ENCODE measurements around the gene HNF1A. TPM values are rescaled to one million over a fixed set of nuclear protein-coding genes. Genes with fewer than 3 reads are reported as not detected.

HNF1A gene
- total RNA-seq, 2 experiments from 2014 or later = not detected

- Mint-ChIP-seq H3K9me3 (ENCODE audit: insufficient read depth) (no peaks in the 10 kb centered on the region), H3K36me3 (ENCODE audit: low read depth) (no peaks in the 10 kb centered on the region), H3K4me1 (ENCODE audit: low read depth) (no peaks in the 10 kb centered on the region), H3K4me3 (no peak overlapping the region), H3K27me3 (ENCODE audit: low read depth) (no peaks in the 10 kb centered on the region), H3K27ac (no peak overlapping the region)
- ATAC-seq (no peak), DNase-seq (no peak)
- ChIA-PET CTCF (interaction anchor here (0.8 to 2.6 kb wide), 3 partner anchors 8 to 332 kb away, joined by 4 to 14 read pairs (median 4); no protein-coding TSS in a partner anchor), POLR2A (interaction anchor here (0.6 kb wide), 1 partner anchor 230 kb away, joined by 3 read pairs; no protein-coding TSS in a partner anchor)
Measured at GRCh38 chr12:120979862-120980696, 1.7 kb downstream of the HNF1A start.

GRCh38 chr12:120980800-120981368 is 2.5 kb downstream of the HNF1A start:
- Mint-ChIP-seq H3K4me3 (no peak overlapping the region), H3K27me3 (ENCODE audit: low read depth) (no peaks in the 10 kb centered on the region), H3K36me3 (ENCODE audit: low read depth) (no peaks in the 10 kb centered on the region), H3K27ac (no peak overlapping the region), H3K4me1 (ENCODE audit: low read depth) (no peaks in the 10 kb centered on the region), H3K9me3 (ENCODE audit: insufficient read depth) (no peaks in the 10 kb centered on the region)
- DNase-seq (no peak), ATAC-seq (no peak)
- POLR2A ChIA-PET = no interaction called here
- CTCF ChIA-PET = interaction anchor here (1.4 to 2.6 kb wide), 3 partner anchors 9 to 332 kb away, joined by 4 to 14 read pairs (median 4); no protein-coding TSS in a partner anchor

- CTCF ChIA-PET = interaction anchor here (1.4 to 2.6 kb wide), 3 partner anchors 10 to 332 kb away, joined by 4 to 14 read pairs (median 4); no protein-coding TSS in a partner anchor
- Mint-ChIP-seq H3K27ac (no peak overlapping the region), H3K36me3 (ENCODE audit: low read depth) (no peaks in the 10 kb centered on the region), H3K4me3 (no peak overlapping the region), H3K4me1 (ENCODE audit: low read depth) (no peaks in the 10 kb centered on the region), H3K27me3 (ENCODE audit: low read depth) (no peaks in the 10 kb centered on the region), H3K9me3 (ENCODE audit: insufficient read depth) (no peaks in the 10 kb centered on the region)
- DNase-seq (no peak), ATAC-seq (no peak)
- POLR2A ChIA-PET = no interaction called here
Measured at GRCh38 chr12:120981407-120981941, 3.1 kb downstream of the HNF1A start.

GRCh38 chr12:120982659-120983058 is 4.3 kb downstream of the HNF1A start:
- no peaks in the 10 kb centered on the region for H3K36me3 Mint-ChIP-seq (ENCODE audit: low read depth)
- no peak for DNase-seq
- ATAC-seq = no peak
- H3K4me3 Mint-ChIP-seq = no peak overlapping the region
- H3K27ac Mint-ChIP-seq = no peak overlapping the region
- H3K27me3 Mint-ChIP-seq (ENCODE audit: low read depth) = no peaks in the 10 kb centered on the region
- H3K9me3 Mint-ChIP-seq (ENCODE audit: insufficient read depth) = no peaks in the 10 kb centered on the region
- ChIA-PET CTCF (interaction anchor here (1.3 kb wide), 1 partner anchor 11 kb away, joined by 4 read pairs; no protein-coding TSS in a partner anchor), POLR2A (interaction anchor here (0.5 to 1.2 kb wide), 2 partner anchors 11 to 378 kb away, joined by 3 to 7 read pairs; no protein-coding TSS in a partner anchor)
- H3K4me1 Mint-ChIP-seq (ENCODE audit: low read depth) = no peaks in the 10 kb centered on the region

- Mint-ChIP-seq H3K4me1 (ENCODE audit: low read depth) (no peaks in the 10 kb centered on the region), H3K36me3 (ENCODE audit: low read depth) (no peaks in the 10 kb centered on the region), H3K27ac (no peak overlapping the region), H3K9me3 (ENCODE audit: insufficient read depth) (no peaks in the 10 kb centered on the region), H3K4me3 (no peak overlapping the region), H3K27me3 (ENCODE audit: low read depth) (no peaks in the 10 kb centered on the region)
- ChIA-PET POLR2A (no interaction called here), CTCF (interaction anchor here (1.3 kb wide), 1 partner anchor 12 kb away, joined by 4 read pairs; no protein-coding TSS in a partner anchor)
- DNase-seq (no peak), ATAC-seq (no peak)
Measured at GRCh38 chr12:120983759-120984158, 5.4 kb downstream of the HNF1A start.

GRCh38 chr12:120984351-120984898 is 6.1 kb downstream of the HNF1A start:
- ATAC-seq (no peak), DNase-seq (no peak)
- ChIA-PET CTCF (interaction anchor here (1.0 kb wide), 1 partner anchor 29 kb away, joined by 3 read pairs; no protein-coding TSS in a partner anchor), POLR2A (no interaction called here)
- H3K4me3 Mint-ChIP-seq = no peak overlapping the region
- H3K36me3 Mint-ChIP-seq (ENCODE audit: low read depth) = no peaks in the 10 kb centered on the region
- no peaks in the 10 kb centered on the region for H3K9me3 Mint-ChIP-seq (ENCODE audit: insufficient read depth)
- no peaks in the 10 kb centered on the region for H3K27me3 Mint-ChIP-seq (ENCODE audit: low read depth)
- H3K4me1 Mint-ChIP-seq (ENCODE audit: low read depth) = no peaks in the 10 kb centered on the region
- H3K27ac Mint-ChIP-seq = no peak overlapping the region

- CTCF ChIA-PET = no interaction called here
- Mint-ChIP-seq H3K9me3 (ENCODE audit: insufficient read depth) (no peaks in the 10 kb centered on the region), H3K4me1 (ENCODE audit: low read depth) (no peaks in the 10 kb centered on the region), H3K27me3 (ENCODE audit: low read depth) (peaks cover 8% of the 10 kb centered on the region), H3K4me3 (no peak overlapping the region), H3K36me3 (ENCODE audit: low read depth) (no peaks in the 10 kb centered on the region), H3K27ac (no peak overlapping the region)
- POLR2A ChIA-PET = no interaction called here
- ATAC-seq = no peak
- DNase-seq = no peak
Measured at GRCh38 chr12:120988234-120988633, 9.9 kb downstream of the HNF1A start.

- Mint-ChIP-seq H3K4me1 (ENCODE audit: low read depth) (no peaks in the 10 kb centered on the region), H3K4me3 (no peak overlapping the region), H3K27ac (no peak overlapping the region), H3K36me3 (ENCODE audit: low read depth) (no peaks in the 10 kb centered on the region), H3K27me3 (ENCODE audit: low read depth) (peaks cover 9% of the 10 kb centered on the region), H3K9me3 (ENCODE audit: insufficient read depth) (no peaks in the 10 kb centered on the region)
- ChIA-PET POLR2A (interaction anchor here (0.7 kb wide), 1 partner anchor 476 kb away, joined by 3 read pairs; no protein-coding TSS in a partner anchor), CTCF (interaction anchor here (1.2 kb wide), 1 partner anchor 17 kb away, joined by 3 read pairs; no protein-coding TSS in a partner anchor)
- no peak for DNase-seq
- no peak for ATAC-seq
Measured at GRCh38 chr12:120988658-120989057, 10.3 kb downstream of the HNF1A start.

GRCh38 chr12:120989687-120990086 is 11.3 kb downstream of the HNF1A start:
- ChIA-PET CTCF (interaction anchor here (1.0 to 1.2 kb wide), 2 partner anchors 18 to 156 kb away, joined by 3 read pairs; no protein-coding TSS in a partner anchor), POLR2A (no interaction called here)
- no peak overlapping the region for H3K27ac Mint-ChIP-seq
- H3K4me3 Mint-ChIP-seq = no peak overlapping the region
- no peaks in the 10 kb centered on the region for H3K4me1 Mint-ChIP-seq (ENCODE audit: low read depth)
- H3K9me3 Mint-ChIP-seq (ENCODE audit: insufficient read depth) = no peaks in the 10 kb centered on the region
- no peaks in the 10 kb centered on the region for H3K36me3 Mint-ChIP-seq (ENCODE audit: low read depth)
- ATAC-seq (no peak), DNase-seq (no peak)
- H3K27me3 Mint-ChIP-seq (ENCODE audit: low read depth) = peaks cover 12% of the 10 kb centered on the region

GRCh38 chr12:120990487-120991055 is 12.2 kb downstream of the HNF1A start:
- H3K27ac Mint-ChIP-seq = no peak overlapping the region
- CTCF ChIA-PET = no interaction called here
- no peak for ATAC-seq

GRCh38 chr12:120991965-120992364 is 13.6 kb downstream of the HNF1A start:
- no peaks in the 10 kb centered on the region for H3K36me3 Mint-ChIP-seq (ENCODE audit: low read depth)
- no peaks in the 10 kb centered on the region for H3K9me3 Mint-ChIP-seq (ENCODE audit: insufficient read depth)
- CTCF ChIA-PET = interaction anchor here (1.0 to 1.4 kb wide), 2 partner anchors 20 to 68 kb away, joined by 3 to 4 read pairs; no protein-coding TSS in a partner anchor
- peaks cover 23% of the 10 kb centered on the region for H3K27me3 Mint-ChIP-seq (ENCODE audit: low read depth)
- ATAC-seq = no peak
- POLR2A ChIA-PET = no interaction called here
- no peak overlapping the region for H3K4me3 Mint-ChIP-seq
- H3K4me1 Mint-ChIP-seq (ENCODE audit: low read depth) = no peaks in the 10 kb centered on the region
- no peak for DNase-seq
- no peak overlapping the region for H3K27ac Mint-ChIP-seq

More at GRCh38 chr12:120990487-120991055, 12.2 kb downstream of the HNF1A start:
- Mint-ChIP-seq H3K27me3 (ENCODE audit: low read depth) (peaks cover 21% of the 10 kb centered on the region), H3K36me3 (ENCODE audit: low read depth) (no peaks in the 10 kb centered on the region), H3K9me3 (ENCODE audit: insufficient read depth) (no peaks in the 10 kb centered on the region), H3K4me3 (no peak overlapping the region), H3K4me1 (ENCODE audit: low read depth) (no peaks in the 10 kb centered on the region)
- no peak for DNase-seq
- POLR2A ChIA-PET = no interaction called here
